ENCODE results near the gene ZBED2.
"Not testable (repeated sequence)": the region's sequence is repeated elsewhere in the genome, so short reads cannot be mapped to it uniquely, and the experiment has no call there.

Gene ZBED2

GRCh38 chr3:111577798-111578685 lies 17.1 kb downstream of the ZBED2 start:
- no peak overlapping the region for H3K27ac ChIP-seq
- H3K4me3 ChIP-seq, result no peak overlapping the region
- no peaks in the 10 kb centered on the region for H3K36me3 ChIP-seq (ENCODE audit: insufficient read depth, low read length)
- H3K9ac ChIP-seq (ENCODE audit: insufficient read length), result no peak overlapping the region
- no peak for TF ChIP-seq EZH2 (IDR thresholded peaks at IDR 0.05)
- TF ChIP-seq POLR2AphosphoS5 (IDR thresholded peaks at IDR 0.05; ENCODE audit: borderline replicate concordance, low read depth, low read length), result no peak
- no peak for TF ChIP-seq FOXP2 (optimal IDR thresholded peaks at IDR 0.05; ENCODE audit: control extremely low read depth, extremely low read length, insufficient read depth)
- no peaks in the 10 kb centered on the region for H3K9me3 ChIP-seq (ENCODE audit: low read depth, low read length)
- DNase-seq (ENCODE audit: low read depth, low spot score), result no peak

DNA sequence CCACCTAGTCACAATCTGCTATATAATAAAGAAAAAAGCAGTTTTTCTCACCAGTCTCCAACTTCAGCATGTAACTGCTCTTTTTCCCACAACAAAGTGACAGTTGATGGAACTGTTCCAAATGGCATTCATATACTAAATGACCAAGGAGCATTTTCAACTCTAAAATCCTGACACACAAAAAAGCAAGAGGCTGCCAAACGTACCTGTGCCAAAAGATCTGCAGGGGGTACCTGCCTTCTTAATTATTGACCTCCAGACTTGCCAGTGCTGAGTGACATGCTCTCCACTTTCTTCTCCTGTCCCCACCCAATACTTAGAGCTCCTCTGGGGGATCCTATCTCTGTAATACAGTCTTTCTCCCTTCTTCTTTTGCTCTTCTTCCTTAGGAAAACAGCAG lies 18.0 kb downstream of the ZBED2 start:
- DNase-seq (ENCODE audit: low read depth, low spot score), result no peak
- H3K9me3 ChIP-seq (ENCODE audit: low read depth, low read length), result no peaks in the 10 kb centered on the region
- H3K4me3 ChIP-seq, result no peak overlapping the region
- H3K27ac ChIP-seq, result no peak overlapping the region
- H3K9ac ChIP-seq (ENCODE audit: insufficient read length), result no peak overlapping the region
- TF ChIP-seq POLR2AphosphoS5 (IDR thresholded peaks at IDR 0.05; ENCODE audit: borderline replicate concordance, low read depth, low read length) (no peak), EZH2 (IDR thresholded peaks at IDR 0.05) (no peak), FOXP2 (optimal IDR thresholded peaks at IDR 0.05; ENCODE audit: control extremely low read depth, extremely low read length, insufficient read depth) (no peak)
- no peaks in the 10 kb centered on the region for H3K36me3 ChIP-seq (ENCODE audit: insufficient read depth, low read length)

- Histone ChIP-seq H3K4me3 (no peak overlapping the region), H3K9me3 (ENCODE audit: low read depth, low read length) (no peaks in the 10 kb centered on the region), H3K9ac (ENCODE audit: insufficient read length) (no peak overlapping the region), H3K27ac (no peak overlapping the region), H3K36me3 (ENCODE audit: insufficient read depth, low read length) (no peaks in the 10 kb centered on the region)
- DNase-seq (ENCODE audit: low read depth, low spot score), result no peak
- TF ChIP-seq FOXP2 (optimal IDR thresholded peaks at IDR 0.05; ENCODE audit: control extremely low read depth, extremely low read length, insufficient read depth) (no peak), POLR2AphosphoS5 (IDR thresholded peaks at IDR 0.05; ENCODE audit: borderline replicate concordance, low read depth, low read length) (no peak), EZH2 (IDR thresholded peaks at IDR 0.05) (no peak)
These were observed 23.2 kb downstream of the ZBED2 start for GRCh38 chr3:111571907-111572460.

DNA sequence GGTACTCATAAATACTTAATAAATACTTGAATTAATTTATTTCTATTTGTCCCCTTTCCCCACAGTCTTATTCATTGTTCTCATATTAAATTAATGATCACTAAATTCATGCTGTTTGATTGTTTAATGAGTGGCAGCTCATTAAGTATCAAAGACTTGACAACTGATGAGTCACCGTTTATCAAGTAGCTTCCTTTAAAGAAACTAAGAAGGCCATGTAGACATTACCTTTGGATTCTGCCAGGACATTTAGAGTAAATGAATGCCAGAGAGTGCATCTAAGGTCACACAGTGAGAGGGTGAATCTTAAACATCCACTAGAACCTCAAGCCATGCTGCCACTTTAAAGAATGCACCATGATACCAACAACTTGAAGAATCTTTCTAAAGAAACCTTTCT lies 23.9 kb downstream of the ZBED2 start:
- H3K4me3 ChIP-seq, result no peak overlapping the region
- TF ChIP-seq EZH2 (IDR thresholded peaks at IDR 0.05) (no peak), POLR2AphosphoS5 (IDR thresholded peaks at IDR 0.05; ENCODE audit: borderline replicate concordance, low read depth, low read length) (no peak), FOXP2 (optimal IDR thresholded peaks at IDR 0.05; ENCODE audit: control extremely low read depth, extremely low read length, insufficient read depth) (no peak)
- H3K9me3 ChIP-seq (ENCODE audit: low read depth, low read length), result no peaks in the 10 kb centered on the region
- H3K36me3 ChIP-seq (ENCODE audit: insufficient read depth, low read length), result no peaks in the 10 kb centered on the region
- no peak overlapping the region for H3K27ac ChIP-seq
- H3K9ac ChIP-seq (ENCODE audit: insufficient read length), result no peak overlapping the region
- DNase-seq (ENCODE audit: low read depth, low spot score), result no peak

GRCh38 chr3:111570404-111571030 lies 24.6 kb downstream of the ZBED2 start:
- Histone ChIP-seq H3K9me3 (ENCODE audit: low read depth, low read length) (no peaks in the 10 kb centered on the region), H3K36me3 (ENCODE audit: insufficient read depth, low read length) (no peaks in the 10 kb centered on the region), H3K4me3 (no peak overlapping the region), H3K27ac (no peak overlapping the region), H3K9ac (ENCODE audit: insufficient read length) (no peak overlapping the region)
- DNase-seq (ENCODE audit: low read depth, low spot score), result no peak
- TF ChIP-seq EZH2 (IDR thresholded peaks at IDR 0.05) (no peak), FOXP2 (optimal IDR thresholded peaks at IDR 0.05; ENCODE audit: control extremely low read depth, extremely low read length, insufficient read depth) (no peak), POLR2AphosphoS5 (IDR thresholded peaks at IDR 0.05; ENCODE audit: borderline replicate concordance, low read depth, low read length) (no peak)

GRCh38 chr3:111568911-111569310 lies 26.2 kb downstream of the ZBED2 start:
- Histone ChIP-seq H3K9me3 (ENCODE audit: low read depth, low read length) (no peaks in the 10 kb centered on the region), H3K27ac (no peak overlapping the region), H3K9ac (ENCODE audit: insufficient read length) (no peak overlapping the region), H3K4me3 (no peak overlapping the region), H3K36me3 (ENCODE audit: insufficient read depth, low read length) (no peaks in the 10 kb centered on the region)
- TF ChIP-seq FOXP2 (optimal IDR thresholded peaks at IDR 0.05; ENCODE audit: control extremely low read depth, extremely low read length, insufficient read depth), result no peak
- no peak for TF ChIP-seq EZH2 (IDR thresholded peaks at IDR 0.05)
- TF ChIP-seq POLR2AphosphoS5 (IDR thresholded peaks at IDR 0.05; ENCODE audit: borderline replicate concordance, low read depth, low read length), result no peak
- DNase-seq (ENCODE audit: low read depth, low spot score), result no peak

DNA sequence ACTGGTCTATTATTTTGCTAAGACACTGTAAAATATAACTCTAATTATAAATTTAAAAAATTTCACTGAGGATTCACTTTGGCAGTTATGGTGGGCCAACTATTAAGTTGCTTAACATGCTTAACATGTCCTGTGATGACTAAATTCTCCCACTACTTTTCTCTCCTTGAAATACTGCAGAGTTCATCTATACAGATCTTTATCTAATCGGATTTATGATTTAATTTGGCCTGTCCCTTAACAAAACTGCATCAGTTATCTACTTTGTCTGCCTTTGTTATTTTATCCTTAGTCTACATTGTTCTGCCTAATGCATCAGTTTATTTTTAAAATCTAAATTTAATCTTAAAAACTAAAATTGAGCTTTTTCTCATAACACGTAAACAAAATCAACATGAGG lies 26.8 kb downstream of the ZBED2 start:
- DNase-seq (ENCODE audit: low read depth, low spot score), result no peak
- TF ChIP-seq FOXP2 (optimal IDR thresholded peaks at IDR 0.05; ENCODE audit: control extremely low read depth, extremely low read length, insufficient read depth) (no peak), POLR2AphosphoS5 (IDR thresholded peaks at IDR 0.05; ENCODE audit: borderline replicate concordance, low read depth, low read length) (no peak), EZH2 (IDR thresholded peaks at IDR 0.05) (no peak)
- Histone ChIP-seq H3K4me3 (no peak overlapping the region), H3K36me3 (ENCODE audit: insufficient read depth, low read length) (no peaks in the 10 kb centered on the region), H3K9me3 (ENCODE audit: low read depth, low read length) (no peaks in the 10 kb centered on the region), H3K9ac (ENCODE audit: insufficient read length) (no peak overlapping the region), H3K27ac (no peak overlapping the region)

- Histone ChIP-seq H3K4me3 (no peak overlapping the region), H3K27ac (no peak overlapping the region), H3K36me3 (ENCODE audit: insufficient read depth, low read length) (no peaks in the 10 kb centered on the region), H3K9ac (ENCODE audit: insufficient read length) (no peak overlapping the region), H3K9me3 (ENCODE audit: low read depth, low read length) (no peaks in the 10 kb centered on the region)
- TF ChIP-seq POLR2AphosphoS5 (IDR thresholded peaks at IDR 0.05; ENCODE audit: borderline replicate concordance, low read depth, low read length) (no peak), EZH2 (IDR thresholded peaks at IDR 0.05) (no peak), FOXP2 (optimal IDR thresholded peaks at IDR 0.05; ENCODE audit: control extremely low read depth, extremely low read length, insufficient read depth) (no peak)
- no peak for DNase-seq (ENCODE audit: low read depth, low spot score)
These were observed 28.3 kb downstream of the ZBED2 start for GRCh38 chr3:111566844-111567243.

DNA sequence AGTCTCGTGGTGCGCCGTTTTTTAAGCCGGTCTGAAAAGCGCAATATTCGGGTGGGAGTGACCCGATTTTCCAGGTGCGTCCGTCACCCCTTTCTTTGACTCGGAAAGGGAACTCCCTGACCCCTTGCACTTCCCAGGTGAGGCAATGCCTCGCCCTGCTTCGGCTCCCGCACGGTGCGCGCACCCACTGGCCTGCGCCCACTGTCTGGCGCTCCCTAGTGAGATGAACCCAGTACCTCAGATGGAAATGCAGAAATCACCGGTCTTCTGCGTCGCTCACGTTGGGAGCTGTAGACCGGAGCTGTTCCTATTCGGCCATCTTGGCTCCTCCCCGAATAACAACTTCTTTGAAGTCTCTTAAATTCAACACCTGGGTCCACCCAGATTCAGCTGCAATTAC lies 33.2 kb downstream of the ZBED2 start:
- H3K9me3 ChIP-seq (ENCODE audit: low read depth, low read length); H3K4me3 ChIP-seq; H3K27ac ChIP-seq; DNase-seq (ENCODE audit: low read depth, low spot score); H3K9ac ChIP-seq (ENCODE audit: insufficient read length); H3K36me3 ChIP-seq (ENCODE audit: insufficient read depth, low read length): not testable (repeated sequence)
